H1 (cell line): Measurements from ENCODE around the gene BRSK2. TPM values are rescaled to one million over a fixed set of nuclear protein-coding genes. Genes with fewer than 3 reads are reported as not detected.

Experiments
- CTCF ChIA-PET: fragments of 300-600 bp; sonication (Branson Sonifier 250); formaldehyde crosslinking; loops from one replicate; lab custom pipeline; 2021; ENCODE audit not compliant: partially characterized antibody; lab: Charles Lee
- POLR2A ChIA-PET: fragments of 300-600 bp; sonication (Branson Sonifier 250); formaldehyde crosslinking; loops from one replicate; lab custom pipeline; 2021; ENCODE audit warnings: inconsistent platforms; ENCODE audit not compliant: partially characterized antibody; lab: Charles Lee
- DNase-seq, 2 experiments: peaks; one replicate each; pipeline versions ENCODE4 v3.0.0 to v3.0.0-alpha.2; 2010 to 2022; ENCODE audit warnings: low spot score in 2 of 2, low read depth in 1 of 2, mixed read lengths in 1 of 2
- FAIRE-seq: peaks from 2 replicates; lab custom pipeline; 2011; peaks lifted over from hg19 to GRCh38; lab: Jason Lieb, UNC
- H2AFZ ChIP-seq: 2 replicates; pipeline ENCODE4 v1.8.1; 2012; ENCODE audit warnings: low read length, inconsistent platforms
- H2AK5ac ChIP-seq: 2 replicates; pipeline ENCODE4 v1.6.1; 2013; ENCODE audit warnings: low read depth, low read length
- H2BK120ac ChIP-seq: replicated peaks from 2 replicates; pipeline ENCODE3; 2013; ENCODE audit warnings: low read depth, low read length, inconsistent platforms
- H2BK12ac ChIP-seq: 2 replicates; pipeline ENCODE4 v1.6.1; 2013; ENCODE audit warnings: low read depth, low read length
- H2BK15ac ChIP-seq: 2 replicates; pipeline ENCODE4 v1.6.1; 2013; ENCODE audit warnings: low read length
- H2BK20ac ChIP-seq: 2 replicates; pipeline ENCODE4 v1.6.1; 2013; ENCODE audit warnings: low read length
- H2BK5ac ChIP-seq: 2 replicates; pipeline ENCODE4 v1.6.1; 2013; ENCODE audit warnings: low read depth, low read length
- H3K14ac ChIP-seq: 2 replicates; pipeline ENCODE4 v1.6.1; 2013; ENCODE audit warnings: inconsistent platforms; ENCODE audit not compliant: insufficient read length
- H3K18ac ChIP-seq: 2 replicates; pipeline ENCODE4 v1.6.1; 2013; ENCODE audit warnings: low read length; ENCODE audit errors: extremely low read depth
- H3K23ac ChIP-seq: 2 replicates; pipeline ENCODE4 v1.6.1; 2013; ENCODE audit warnings: inconsistent platforms; ENCODE audit not compliant: insufficient read length
- H3K23me2 ChIP-seq: 2 replicates; pipeline ENCODE4 v1.6.1; 2013; ENCODE audit warnings: low read depth, low read length
- H3K27ac ChIP-seq: 2 replicates; pipeline ENCODE4 v1.6.1; 2011; ENCODE audit warnings: low read depth, low read length, inconsistent platforms
- H3K27me3 ChIP-seq, 4 experiments: replicated peaks in 1 of 4; 1 replicate in 1 of 4; 2 replicates in 3 of 4; pipeline versions ENCODE4 v1.6.1 to v1.8.1; 2011 to 2013; ENCODE audit warnings: low read length in 3 of 4, mild to moderate bottlenecking in 3 of 4, inconsistent platforms in 2 of 4, mixed read lengths in 2 of 4, moderate library complexity in 1 of 4; ENCODE audit not compliant: control insufficient read depth in 3 of 4, insufficient read depth in 3 of 4; ENCODE audit errors: extremely low read depth in 1 of 4
- H3K36me3 ChIP-seq, 4 experiments: 2 replicates each; pipeline versions ENCODE4 v1.6.1 to v1.8.1; 2011 to 2013; ENCODE audit warnings: mild to moderate bottlenecking in 4 of 4, low read length in 3 of 4, moderate library complexity in 2 of 4, control low read depth in 1 of 4, inconsistent platforms in 1 of 4; ENCODE audit not compliant: insufficient read depth in 4 of 4, control insufficient read depth in 2 of 4
- H3K4ac ChIP-seq: replicated peaks from 2 replicates; pipeline ENCODE3; 2013; ENCODE audit warnings: low read length, low read depth, mixed read lengths, inconsistent platforms; ENCODE audit not compliant: insufficient read length
- H3K4me1 ChIP-seq, 4 experiments: replicated peaks in 1 of 4; 1 replicate in 1 of 4; 2 replicates in 3 of 4; pipeline versions ENCODE4 v1.6.1 to v1.8.1; 2011 to 2013; ENCODE audit warnings: low read length in 3 of 4, inconsistent platforms in 2 of 4, mixed read lengths in 1 of 4; ENCODE audit not compliant: insufficient read depth in 4 of 4, control insufficient read depth in 3 of 4
- H3K4me2 ChIP-seq, 2 experiments: 2 replicates each; pipeline versions ENCODE4 v1.6.1 to v1.8.1; 2011 to 2013; ENCODE audit warnings: low read depth in 2 of 2, low read length in 2 of 2, control low read depth in 1 of 2, inconsistent platforms in 1 of 2, mild to moderate bottlenecking in 1 of 2; ENCODE audit not compliant: insufficient read depth in 1 of 2
- H3K4me3 ChIP-seq, 4 experiments: fragments of 200-600, 300-600 bp in 1 of 4; sonication (generic), shearing (Covaris generic), sonication (Bioruptor Twin) in 1 of 4; 2 replicates each; pipeline versions ENCODE4 v1.5.1 to v1.8.1; 2011 to 2016; ENCODE audit warnings: low read length in 4 of 4, low read depth in 3 of 4, control low read depth in 2 of 4, inconsistent platforms in 2 of 4, mild to moderate bottlenecking in 2 of 4, mixed read lengths in 1 of 4, moderate library complexity in 1 of 4; ENCODE audit not compliant: insufficient read depth in 2 of 4; ENCODE audit errors: extremely low read depth in 1 of 4
- H3K56ac ChIP-seq: replicated peaks from 2 replicates; pipeline ENCODE3; 2013; ENCODE audit warnings: low read depth, mild to moderate bottlenecking, mixed read lengths, low read length, inconsistent platforms; ENCODE audit not compliant: insufficient read length
- H3K79me1 ChIP-seq: 2 replicates; pipeline ENCODE4 v1.6.1; 2013; ENCODE audit warnings: low read depth, low read length, control low read depth
- H3K79me2 ChIP-seq, 2 experiments: 2 replicates each; pipeline versions ENCODE4 v1.6.1 to v1.8.1; 2012 to 2013; ENCODE audit warnings: low read length in 2 of 2, mild to moderate bottlenecking in 2 of 2, inconsistent platforms in 1 of 2; ENCODE audit not compliant: insufficient read depth in 2 of 2, control insufficient read depth in 1 of 2
- H3K9ac ChIP-seq, 4 experiments: replicated peaks in 1 of 4; 1 replicate in 1 of 4; 2 replicates in 3 of 4; pipeline versions ENCODE4 v1.6.1 to v1.8.1; 2011 to 2013; ENCODE audit warnings: low read depth in 3 of 4, low read length in 3 of 4, control low read depth in 2 of 4, mild to moderate bottlenecking in 2 of 4, moderate library complexity in 2 of 4, inconsistent platforms in 1 of 4; ENCODE audit errors: extremely low read depth in 1 of 4
- H3K9me3 ChIP-seq, 2 experiments: 2 replicates each; pipeline versions ENCODE4 v1.6.1 to v1.8.1; 2012 to 2013; ENCODE audit warnings: mild to moderate bottlenecking in 2 of 2, moderate library complexity in 2 of 2, control low read depth in 1 of 2, inconsistent platforms in 1 of 2, low read depth in 1 of 2, low read length in 1 of 2, mixed read lengths in 1 of 2; ENCODE audit not compliant: insufficient read depth in 2 of 2
- H4K20me1 ChIP-seq, 2 experiments: replicated peaks in 1 of 2; 2 replicates each; pipeline versions ENCODE3 to v1.8.1; 2011 to 2013; ENCODE audit warnings: inconsistent platforms in 2 of 2, low read length in 2 of 2, mild to moderate bottlenecking in 1 of 2; ENCODE audit not compliant: insufficient read depth in 2 of 2, control insufficient read depth in 1 of 2
- H4K5ac ChIP-seq: 2 replicates; pipeline ENCODE4 v1.6.1; 2013; ENCODE audit warnings: low read length, low read depth, mixed read lengths, inconsistent platforms; ENCODE audit not compliant: insufficient read length
- H4K8ac ChIP-seq: 2 replicates; pipeline ENCODE4 v1.8.0; 2013; ENCODE audit warnings: mild to moderate bottlenecking, moderate library complexity, low read length, inconsistent platforms; ENCODE audit not compliant: insufficient read depth; ENCODE audit errors: extremely low read depth
- H4K91ac ChIP-seq: replicated peaks from 2 replicates; pipeline ENCODE3; 2013; ENCODE audit warnings: low read length, mixed read lengths, inconsistent platforms; ENCODE audit not compliant: insufficient read length
- BCL11A ChIP-seq, 2 experiments: IDR thresholded peaks; one replicate each; pipeline ENCODE4 v1.6.1; 2011; ENCODE audit warnings: low read depth in 2 of 2, low read length in 2 of 2, mild to moderate bottlenecking in 2 of 2
- CBX8 ChIP-seq: fragments of 300-800, 300-1000 bp; sonication (generic); IDR thresholded peaks from 2 replicates; pipeline ENCODE4 v1.7.1; 2016; ENCODE audit warnings: low read depth, low read length, borderline replicate concordance
- EP300 ChIP-seq, 2 experiments: IDR thresholded peaks; 1 replicate in 1 of 2; 2 replicates in 1 of 2; pipeline ENCODE4 v1.6.1; 2011 to 2012; ENCODE audit warnings: low read depth in 2 of 2, low read length in 2 of 2, mild to moderate bottlenecking in 2 of 2, borderline replicate concordance in 1 of 2, inconsistent platforms in 1 of 2, moderate library complexity in 1 of 2
- HDAC6 ChIP-seq: IDR thresholded peaks from one replicate; pipeline ENCODE4 v1.7.1; 2012; ENCODE audit warnings: low read depth, mild to moderate bottlenecking, inconsistent platforms, low read length, moderate library complexity
- JUN ChIP-seq: IDR thresholded peaks from 2 replicates; pipeline ENCODE4 v1.6.1; 2011; ENCODE audit warnings: low read depth, mild to moderate bottlenecking, improper control_type of control experiment, low read length
- NANOG ChIP-seq: IDR thresholded peaks from 2 replicates; pipeline ENCODE4 v1.6.1; 2011; ENCODE audit warnings: low read length, low read depth, mild to moderate bottlenecking, inconsistent platforms; ENCODE audit not compliant: insufficient read depth, poor library complexity, severe bottlenecking
- POLR2AphosphoS5 ChIP-seq: IDR thresholded peaks from 2 replicates; pipeline ENCODE4 v1.6.1; 2011; ENCODE audit warnings: low read depth, low read length
- SP2 ChIP-seq: IDR thresholded peaks from 2 replicates; pipeline ENCODE4 v1.6.1; 2012; ENCODE audit warnings: mild to moderate bottlenecking, low read length, inconsistent platforms
- SP4 ChIP-seq: IDR thresholded peaks from 2 replicates; pipeline ENCODE4 v1.6.1; 2012; ENCODE audit warnings: low read length, inconsistent platforms
- TAF7 ChIP-seq: optimal IDR thresholded peaks from 2 replicates; pipeline ENCODE3; 2011; ENCODE audit warnings: low read depth, mild to moderate bottlenecking, inconsistent platforms, low read length, moderate library complexity, borderline replicate concordance
- TCF12 ChIP-seq: IDR thresholded peaks from 2 replicates; pipeline ENCODE4 v1.6.1; 2011; ENCODE audit warnings: low read depth, mild to moderate bottlenecking, low read length
- WGBS, 2 experiments: shearing (Covaris generic) in 1 of 2; methylation state at CpG; one replicate each; pipeline versions ENCODE4 v1.1.6 to v1.1.7; 2013 to 2015; ENCODE audit warnings: low lambda C conversion rate in 2 of 2, mixed read lengths in 2 of 2, inconsistent platforms in 1 of 2, low coverage in 1 of 2, missing lambda C conversion rate in 1 of 2; ENCODE audit not compliant: insufficient replicate concordance in 2 of 2, insufficient coverage in 1 of 2, insufficient read length in 1 of 2; ENCODE audit errors: extremely low coverage in 1 of 2, missing lambda C conversion rate in 1 of 2; 5-methylcytosine and 5-hydroxymethylcytosine counted together
- polyA plus RNA-seq, 7 experiments: library from polyadenylated mRNA; depleted of rRNA in 3 of 7; stranded (reverse) in 5 of 7; unstranded in 2 of 7; fragments of >200 nt in 5 of 7; fragments of 200-250 nt in 2 of 7; gene quantifications; 1 replicate in 5 of 7; 2 replicates in 1 of 7; 4 replicates in 1 of 7; pipeline versions ENCODE4 v1.2.1 to v1.2.3, GENCODE V29; 2011 to 2013; ENCODE audit warnings: missing spikeins in 2 of 7, mixed read lengths in 2 of 7
- total RNA-seq: library from RNA; stranded (reverse); fragmentation: NEBNext Ultra II Directional; extraction: Animal tissue kit (Norgen Biotek cat#: 25700); gene quantifications from 2 replicates; pipeline ENCODE4 v1.2.1, GENCODE V29; 2021
- TF ChIP-seq, protein P1 (sequence below): IDR thresholded peaks from 2 replicates; pipeline ENCODE4 v1.6.1; 2011; ENCODE audit warnings: low read depth, mild to moderate bottlenecking, low read length; ENCODE audit not compliant: insufficient read depth

The BRSK2 gene
- total and polyA plus RNA-seq, 2 of the 8 experiments (the other 6 are each of a cell fraction or from before 2014, with no cell fraction given), result 17.3 to 27.1 TPM

DNA sequence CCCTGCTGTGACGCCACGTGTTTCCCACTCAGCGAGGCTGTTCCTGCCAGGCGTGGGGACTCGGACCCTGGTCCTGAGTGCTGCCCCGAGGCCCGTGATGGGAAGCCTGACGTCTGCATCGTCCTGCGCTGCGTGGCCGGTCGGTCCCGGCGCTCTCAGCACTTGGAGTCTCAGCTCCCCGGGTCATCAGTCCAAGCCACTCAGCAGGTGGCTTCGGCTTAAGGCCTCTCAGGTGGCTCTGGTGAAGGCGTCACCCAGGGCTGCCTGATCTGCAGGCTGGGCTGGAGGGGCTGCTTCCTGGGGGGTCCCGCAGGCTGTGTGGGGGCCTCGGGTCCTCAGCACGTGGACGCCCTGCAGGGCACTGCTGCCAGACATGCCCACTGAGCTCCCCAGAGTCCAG lies 35.3 kb downstream of the BRSK2 start:
- Histone ChIP-seq H3K14ac (no peak overlapping the region), H2BK12ac (no peak overlapping the region), H2AK5ac (no peak overlapping the region), H3K9me3 (peaks cover 0 to 2% of the 10 kb centered on the region in 2 experiments; a peak in 1 of 4 replicates), H2BK120ac (no peak overlapping the region), H3K56ac (no peak overlapping the region), H2BK15ac (no peak overlapping the region), H2BK5ac (no peak overlapping the region)
- POLR2A ChIA-PET, result no interaction called here
- no peak for TF ChIP-seq JUN
- TF ChIP-seq CBX8, result no peak
- no peak for TF ChIP-seq TAF7
- TF ChIP-seq NANOG, result no peak
- TF ChIP-seq TCF12, result no peak
- no peak for TF ChIP-seq BCL11A (IDR thresholded peaks at IDR 0.05; ENCODE audit: low read depth in 2 of 2, low read length in 2 of 2)
- TF ChIP-seq, protein P1, sequence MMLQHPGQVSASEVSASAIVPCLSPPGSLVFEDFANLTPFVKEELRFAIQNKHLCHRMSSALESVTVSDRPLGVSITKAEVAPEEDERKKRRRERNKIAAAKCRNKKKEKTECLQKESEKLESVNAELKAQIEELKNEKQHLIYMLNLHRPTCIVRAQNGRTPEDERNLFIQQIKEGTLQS, result no peak
- no peak for TF ChIP-seq POLR2AphosphoS5
- TF ChIP-seq SP2, result no peak
- TF ChIP-seq SP4, result no peak
- TF ChIP-seq EP300 (IDR thresholded peaks at IDR 0.05; ENCODE audit: borderline replicate concordance in 1 of 2, low read depth in 2 of 2, low read length in 2 of 2), result no peak
- no peak for TF ChIP-seq HDAC6
- TF ChIP-seq, all 59 proteins: peak for 0
- H3K18ac ChIP-seq, result no peak overlapping the region
- peaks cover 0 to 2% (median 0%) of the 10 kb centered on the region in 4 experiments; a peak in 1 of 7 replicates for H3K4me1 ChIP-seq
- no peak overlapping the region for H3K4me2 ChIP-seq
- H3K9ac ChIP-seq, result no peak overlapping the region
- no peak overlapping the region for H4K8ac ChIP-seq
- H3K79me2 ChIP-seq, result peaks cover 3 to 18% of the 10 kb centered on the region in 2 experiments; a peak in 1 of 4 replicates
- H4K20me1 ChIP-seq, result peaks cover 11 to 29% of the 10 kb centered on the region in 2 experiments
- H3K4me3 ChIP-seq, result no peak overlapping the region
- H2BK20ac ChIP-seq, result no peak overlapping the region
- no peaks in the 10 kb centered on the region for H3K36me3 ChIP-seq
- 90% methylated on average over 21 of the region's 22 CpGs; no CpG with 5 or more reads in 1 of the 2 experiments for WGBS, 2 experiments
- no peak overlapping the region for H3K23ac ChIP-seq
- H3K4ac ChIP-seq, result no peak overlapping the region
- no peaks in the 10 kb centered on the region; a peak in 1 of 7 replicates for H3K27me3 ChIP-seq
- no peak overlapping the region for H2AFZ ChIP-seq
- H3K23me2 ChIP-seq, result no peaks in the 10 kb centered on the region
- H3K27ac ChIP-seq, result no peak overlapping the region
- no peak for DNase-seq
- H3K79me1 ChIP-seq, result peaks cover 20% of the 10 kb centered on the region
- no peak overlapping the region for H4K5ac ChIP-seq
- H4K91ac ChIP-seq, result no peak overlapping the region
- CTCF ChIA-PET, result interaction anchor here (0.9 kb wide), 1 partner anchor 13 kb away, joined by 3 read pairs; no protein-coding TSS in a partner anchor
- no peak for FAIRE-seq
